ENCODE data around the gene CCDC127. TPM values are rescaled to one million over a fixed set of nuclear protein-coding genes. Genes with fewer than 3 reads are reported as not detected.
"Not testable (repeated sequence)": the region's sequence is repeated elsewhere in the genome, so short reads cannot be mapped to it uniquely, and the experiment has no call there.

Gene CCDC127
- total RNA-seq, 1 donor: 4.3 TPM

DNA sequence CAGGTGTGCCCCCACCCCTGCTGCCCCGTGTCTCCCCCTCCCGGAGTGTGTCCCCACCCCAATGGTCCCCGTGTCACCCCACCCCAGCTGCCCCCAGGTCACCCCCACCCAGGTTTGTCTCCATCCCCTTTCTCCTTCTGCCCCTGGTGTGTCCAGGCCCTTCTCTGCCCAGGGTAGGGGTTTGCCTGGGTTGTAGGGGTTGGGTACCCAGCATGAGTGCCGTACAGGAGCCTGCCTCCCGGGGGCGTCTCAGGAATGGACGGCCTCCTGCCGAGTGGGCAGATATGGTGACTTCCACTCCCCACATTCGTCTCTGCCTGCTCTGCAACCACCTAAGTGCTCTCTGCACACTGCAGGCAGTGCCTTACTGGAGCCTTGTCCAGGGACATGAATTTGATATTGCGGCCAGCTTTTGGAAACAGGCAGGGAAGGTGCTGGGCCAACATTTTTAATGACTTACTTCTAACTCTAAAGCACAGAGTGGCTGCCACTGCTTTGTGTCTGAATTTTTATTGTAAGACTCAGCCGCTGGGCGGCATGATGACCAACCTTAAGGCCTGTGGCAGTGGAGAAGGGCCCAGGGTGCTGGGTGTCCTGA is 20.0 kb downstream of the CCDC127 start:
- Histone ChIP-seq H3K4me1 (ENCODE audit: insufficient read depth, low read length) (no peaks in the 10 kb centered on the region), H3K79me2 (ENCODE audit: insufficient read depth, low read length) (no peaks in the 10 kb centered on the region), H3K27me3 (ENCODE audit: insufficient read depth, low read length) (peaks cover 3% of the 10 kb centered on the region), H3K9me3 (ENCODE audit: low read depth, low read length) (no peaks in the 10 kb centered on the region), H3K27ac (ENCODE audit: low read depth, low read length) (no peak overlapping the region), H3K4me3 (ENCODE audit: insufficient read depth, low read length) (no peak overlapping the region), H4K20me1 (ENCODE audit: insufficient read depth, low read length) (peaks cover 18% of the 10 kb centered on the region), H3K36me3 (ENCODE audit: insufficient read depth, low read length) (no peaks in the 10 kb centered on the region), H2AFZ (ENCODE audit: low read length) (no peak overlapping the region), H3K4me2 (ENCODE audit: insufficient read depth, low read length) (no peak overlapping the region)
- peak; percentile 70 for DNase-seq (ENCODE audit: insufficient read length, low spot score, missing footprints)
- TF ChIP-seq, protein P1, sequence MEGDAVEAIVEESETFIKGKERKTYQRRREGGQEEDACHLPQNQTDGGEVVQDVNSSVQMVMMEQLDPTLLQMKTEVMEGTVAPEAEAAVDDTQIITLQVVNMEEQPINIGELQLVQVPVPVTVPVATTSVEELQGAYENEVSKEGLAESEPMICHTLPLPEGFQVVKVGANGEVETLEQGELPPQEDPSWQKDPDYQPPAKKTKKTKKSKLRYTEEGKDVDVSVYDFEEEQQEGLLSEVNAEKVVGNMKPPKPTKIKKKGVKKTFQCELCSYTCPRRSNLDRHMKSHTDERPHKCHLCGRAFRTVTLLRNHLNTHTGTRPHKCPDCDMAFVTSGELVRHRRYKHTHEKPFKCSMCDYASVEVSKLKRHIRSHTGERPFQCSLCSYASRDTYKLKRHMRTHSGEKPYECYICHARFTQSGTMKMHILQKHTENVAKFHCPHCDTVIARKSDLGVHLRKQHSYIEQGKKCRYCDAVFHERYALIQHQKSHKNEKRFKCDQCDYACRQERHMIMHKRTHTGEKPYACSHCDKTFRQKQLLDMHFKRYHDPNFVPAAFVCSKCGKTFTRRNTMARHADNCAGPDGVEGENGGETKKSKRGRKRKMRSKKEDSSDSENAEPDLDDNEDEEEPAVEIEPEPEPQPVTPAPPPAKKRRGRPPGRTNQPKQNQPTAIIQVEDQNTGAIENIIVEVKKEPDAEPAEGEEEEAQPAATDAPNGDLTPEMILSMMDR (IDR thresholded peaks at IDR 0.05; ENCODE audit: extremely low read depth, low read depth, low read length): no peak

DNA sequence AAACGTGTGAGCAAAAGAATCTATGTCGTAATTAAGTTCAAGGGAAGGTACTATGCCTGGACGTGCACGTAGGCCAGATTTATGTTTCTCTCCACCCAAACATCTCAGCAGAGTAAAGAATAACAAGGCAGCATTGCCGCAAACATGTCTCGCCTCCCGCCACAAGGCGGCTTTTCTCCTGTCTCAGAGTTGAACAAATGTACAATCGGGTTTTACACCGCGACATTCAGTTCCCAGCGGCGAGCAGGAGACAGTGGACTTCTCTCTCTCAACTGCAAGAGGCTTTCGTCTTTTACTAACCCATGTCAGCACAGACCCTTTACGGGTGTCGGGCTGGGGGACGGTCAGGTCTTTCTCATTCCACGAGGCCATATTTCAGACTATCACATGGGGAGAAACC is 20.9 kb downstream of the CCDC127 start:
- TF ChIP-seq, protein P1 (IDR thresholded peaks at IDR 0.05; ENCODE audit: extremely low read depth, low read depth, low read length): peak; percentile 17
- not testable (repeated sequence) for H3K36me3 ChIP-seq (ENCODE audit: insufficient read depth, low read length); H3K79me2 ChIP-seq (ENCODE audit: insufficient read depth, low read length); H3K27me3 ChIP-seq (ENCODE audit: insufficient read depth, low read length); H3K4me1 ChIP-seq (ENCODE audit: insufficient read depth, low read length); H3K9me3 ChIP-seq (ENCODE audit: low read depth, low read length); H2AFZ ChIP-seq (ENCODE audit: low read length); H3K4me3 ChIP-seq (ENCODE audit: insufficient read depth, low read length); H3K27ac ChIP-seq (ENCODE audit: low read depth, low read length)
- peak; percentile 71 for DNase-seq (ENCODE audit: insufficient read length, low spot score, missing footprints)
- Histone ChIP-seq H3K4me2 (ENCODE audit: insufficient read depth, low read length) (peak overlapping the region; percentile 16), H4K20me1 (ENCODE audit: insufficient read depth, low read length) (peaks cover 10% of the 10 kb centered on the region)

DNA sequence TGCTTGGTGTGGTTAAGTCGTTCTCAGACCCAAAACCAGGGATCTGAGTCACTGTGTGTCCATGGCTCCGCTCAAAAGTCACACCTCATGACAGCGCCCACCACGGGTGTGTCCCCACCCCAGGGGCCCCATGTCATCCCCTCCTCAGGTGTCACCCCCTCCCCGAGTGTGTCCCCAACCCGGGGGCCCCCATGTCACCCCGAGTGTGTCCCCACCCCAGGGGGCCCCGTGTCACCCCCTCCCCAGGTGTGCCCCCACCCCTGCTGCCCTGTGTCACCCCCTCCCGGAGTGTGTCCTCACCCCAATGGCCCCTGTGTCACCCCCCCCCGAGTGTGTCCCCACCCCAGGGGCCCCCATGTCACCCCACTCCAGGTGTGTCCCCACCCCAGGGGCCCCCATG is 21.6 kb downstream of the CCDC127 start:
- Histone ChIP-seq H3K9me3 (ENCODE audit: low read depth, low read length) (no peaks in the 10 kb centered on the region), H3K36me3 (ENCODE audit: insufficient read depth, low read length) (no peaks in the 10 kb centered on the region), H3K4me2 (ENCODE audit: insufficient read depth, low read length) (no peak overlapping the region), H3K27ac (ENCODE audit: low read depth, low read length) (no peak overlapping the region), H3K79me2 (ENCODE audit: insufficient read depth, low read length) (no peaks in the 10 kb centered on the region), H2AFZ (ENCODE audit: low read length) (no peak overlapping the region), H4K20me1 (ENCODE audit: insufficient read depth, low read length) (peaks cover 5% of the 10 kb centered on the region), H3K4me1 (ENCODE audit: insufficient read depth, low read length) (no peaks in the 10 kb centered on the region), H3K27me3 (ENCODE audit: insufficient read depth, low read length) (peaks cover 13% of the 10 kb centered on the region), H3K4me3 (ENCODE audit: insufficient read depth, low read length) (no peak overlapping the region)
- DNase-seq (ENCODE audit: insufficient read length, low spot score, missing footprints): peak; percentile 89
- TF ChIP-seq, protein P1 (IDR thresholded peaks at IDR 0.05; ENCODE audit: extremely low read depth, low read depth, low read length): no peak

DNA sequence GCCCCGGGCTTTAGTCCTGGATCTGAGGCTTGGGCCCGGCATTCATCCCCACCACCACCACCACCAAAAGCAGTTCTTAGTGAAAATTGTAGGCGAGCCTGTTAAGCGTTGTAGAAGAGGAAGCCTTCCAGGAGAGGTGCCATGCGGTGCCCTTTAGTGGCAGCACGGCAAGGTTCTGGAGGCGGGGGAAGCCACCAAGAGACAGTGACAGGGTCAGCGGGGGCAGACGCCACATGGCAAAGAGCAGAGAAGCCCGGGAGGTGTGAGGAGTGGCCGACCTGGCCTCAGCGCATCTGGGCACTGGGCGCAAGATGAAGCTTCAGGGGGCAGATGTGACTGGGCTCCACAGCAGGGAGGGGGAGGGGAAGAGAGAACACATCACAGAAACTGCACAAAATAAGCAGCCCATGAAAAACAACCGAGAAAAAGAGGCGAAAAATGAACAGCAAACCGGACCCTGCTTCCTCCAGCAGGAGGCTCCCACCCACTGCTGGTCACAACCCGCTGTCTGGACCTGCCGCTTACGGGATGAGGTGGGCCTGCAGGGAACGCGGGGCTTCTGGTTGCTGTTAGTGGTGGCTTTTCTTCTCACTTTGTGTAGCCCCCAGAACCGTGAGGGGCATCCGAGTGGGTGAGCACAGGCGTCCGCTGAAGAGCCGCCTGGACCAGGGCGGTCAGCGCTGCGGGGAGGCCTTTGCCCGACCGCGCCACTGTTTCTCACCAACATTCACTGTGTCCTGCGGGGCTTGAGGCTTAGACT is 22.4 kb downstream of the CCDC127 start:
- H3K9me3 ChIP-seq (ENCODE audit: low read depth, low read length): no peaks in the 10 kb centered on the region
- H2AFZ ChIP-seq (ENCODE audit: low read length): no peak overlapping the region
- DNase-seq (ENCODE audit: insufficient read length, low spot score, missing footprints): peak; percentile 86
- peaks cover 20% of the 10 kb centered on the region for H3K27me3 ChIP-seq (ENCODE audit: insufficient read depth, low read length)
- no peaks in the 10 kb centered on the region for H3K79me2 ChIP-seq (ENCODE audit: insufficient read depth, low read length)
- no peak overlapping the region for H3K27ac ChIP-seq (ENCODE audit: low read depth, low read length)
- H4K20me1 ChIP-seq (ENCODE audit: insufficient read depth, low read length): peaks cover 8% of the 10 kb centered on the region
- H3K4me1 ChIP-seq (ENCODE audit: insufficient read depth, low read length): no peaks in the 10 kb centered on the region
- TF ChIP-seq, protein P1 (IDR thresholded peaks at IDR 0.05; ENCODE audit: extremely low read depth, low read depth, low read length): peak; percentile 14
- no peak overlapping the region for H3K4me3 ChIP-seq (ENCODE audit: insufficient read depth, low read length)
- no peaks in the 10 kb centered on the region for H3K36me3 ChIP-seq (ENCODE audit: insufficient read depth, low read length)
- no peak overlapping the region for H3K4me2 ChIP-seq (ENCODE audit: insufficient read depth, low read length)

Data from osteoblast (primary cell).